ENCODE results near the gene CYP26A1.

The CYP26A1 gene

GRCh38 chr10:93073539-93074146, at the start of gene CYP26A1:
TSS of gene CYP26A1 (plus strand) at chr10:93073893. CDS start at chr10:93073935, 42 bp downstream.
- no peak for DNase-seq

GRCh38 chr10:93026072-93026471, 47.6 kb upstream of the CYP26A1 start:
- no peak for DNase-seq

GRCh38 chr10:93027508-93027907, 46.2 kb upstream of the CYP26A1 start:
- DNase-seq: no peak

- no peak for DNase-seq
Observed at GRCh38 chr10:93028883-93029282, 44.8 kb upstream of the CYP26A1 start.

GRCh38 chr10:93030409-93030808, 43.3 kb upstream of the CYP26A1 start:
- DNase-seq: no peak

- no peak for DNase-seq
Observed at GRCh38 chr10:93032105-93032808, 41.4 kb upstream of the CYP26A1 start.

GRCh38 chr10:93032809-93033137, 40.9 kb upstream of the CYP26A1 start:
- DNase-seq: no peak

GRCh38 chr10:93034426-93034825, 39.3 kb upstream of the CYP26A1 start:
- no peak for DNase-seq

GRCh38 chr10:93039110-93039509, 34.6 kb upstream of the CYP26A1 start:
- DNase-seq: no peak

GRCh38 chr10:93039721-93040120, 34.0 kb upstream of the CYP26A1 start:
- DNase-seq: peak in 1 of 51 donors; percentile 5

- no peak for DNase-seq
Observed at GRCh38 chr10:93054486-93054885, 19.2 kb upstream of the CYP26A1 start.

GRCh38 chr10:93058139-93058538, 15.6 kb upstream of the CYP26A1 start:
- DNase-seq: no peak

- no peak for DNase-seq
Observed at GRCh38 chr10:93059975-93060886, 13.5 kb upstream of the CYP26A1 start, which contains the start of gene CYP26C1. TSS of gene CYP26C1 (plus strand) at chr10:93060798. CDS start at chr10:93061264, 466 bp downstream.

- no peak for DNase-seq
Observed at GRCh38 chr10:93060887-93061593, 12.7 kb upstream of the CYP26A1 start.

GRCh38 chr10:93061594-93062513, 11.8 kb upstream of the CYP26A1 start:
- DNase-seq: no peak

- peak in 1 of 51 donors; percentile 11 for DNase-seq
Observed at GRCh38 chr10:93062514-93063143, 11.1 kb upstream of the CYP26A1 start.

- no peak for DNase-seq
Observed at GRCh38 chr10:93063144-93063976, 10.3 kb upstream of the CYP26A1 start.

- DNase-seq: no peak
Observed at GRCh38 chr10:93063977-93064660, 9.6 kb upstream of the CYP26A1 start.

Data from hypothalamus (tissue), 51 donors.